H1 (cell line): Measurements from ENCODE around the gene PLK1. TPM values are rescaled to one million over a fixed set of nuclear protein-coding genes. Genes with fewer than 3 reads are reported as not detected.

Source experiments
- ASH2L ChIP-seq: fragments of 200-600, 300-600 bp; sonication (generic); IDR thresholded peaks from one replicate; pipeline ENCODE4 v1.7.1; 2017; ENCODE audit warnings: low read length
- CEBPB ChIP-seq: IDR thresholded peaks from 2 replicates; pipeline ENCODE4 v1.6.1; 2012; ENCODE audit warnings: low read depth, low read length
- CHD2 ChIP-seq: IDR thresholded peaks from 2 replicates; pipeline ENCODE4 v1.6.1; 2012; ENCODE audit warnings: low read length, improper control_type of control experiment
- EP300 ChIP-seq, 2 experiments: IDR thresholded peaks; 1 replicate in 1 of 2; 2 replicates in 1 of 2; pipeline ENCODE4 v1.6.1; 2011 to 2012; ENCODE audit warnings: low read depth in 2 of 2, low read length in 2 of 2, mild to moderate bottlenecking in 2 of 2, borderline replicate concordance in 1 of 2, inconsistent platforms in 1 of 2, moderate library complexity in 1 of 2
- JUN ChIP-seq: IDR thresholded peaks from 2 replicates; pipeline ENCODE4 v1.6.1; 2011; ENCODE audit warnings: low read depth, mild to moderate bottlenecking, improper control_type of control experiment, low read length
- KDM1A ChIP-seq: fragments of 200-600, 300-600 bp; sonication (generic); IDR thresholded peaks from 2 replicates; pipeline ENCODE4 v1.7.1; 2016; ENCODE audit warnings: mild to moderate bottlenecking, low read length, borderline replicate concordance
- KDM4A ChIP-seq: IDR thresholded peaks from one replicate; pipeline ENCODE4 v1.7.1; 2012; ENCODE audit warnings: low read depth, mild to moderate bottlenecking, moderate library complexity, low read length, inconsistent platforms; ENCODE audit not compliant: severe bottlenecking
- NANOG ChIP-seq: IDR thresholded peaks from 2 replicates; pipeline ENCODE4 v1.6.1; 2011; ENCODE audit warnings: low read length, low read depth, mild to moderate bottlenecking, inconsistent platforms; ENCODE audit not compliant: insufficient read depth, poor library complexity, severe bottlenecking
- NRF1 ChIP-seq: IDR thresholded peaks from 2 replicates; pipeline ENCODE4 v1.6.1; 2011; ENCODE audit warnings: mild to moderate bottlenecking, low read depth, low read length, improper control_type of control experiment
- RBBP5 ChIP-seq: IDR thresholded peaks from 2 replicates; pipeline ENCODE4 v1.7.1; 2012; ENCODE audit warnings: low read depth, mild to moderate bottlenecking, inconsistent platforms, low read length, moderate library complexity, borderline replicate concordance
- RFX5 ChIP-seq: IDR thresholded peaks from 2 replicates; pipeline ENCODE4 v1.6.1; 2011; ENCODE audit warnings: low read depth, low read length, improper control_type of control experiment, borderline replicate concordance
- RNF2 ChIP-seq: fragments of 200-900, 300-1000 bp; sonication (generic); IDR thresholded peaks from 2 replicates; pipeline ENCODE4 v1.7.1; 2016; ENCODE audit warnings: borderline replicate concordance, low read depth, mild to moderate bottlenecking, antibody characterized with exemption, low read length; ENCODE audit not compliant: poor library complexity, severe bottlenecking; ENCODE audit errors: missing control alignments
- SAP30 ChIP-seq: fragments of 300-600 bp; sonication (generic); IDR thresholded peaks from 2 replicates; pipeline ENCODE4 v1.7.1; 2012; ENCODE audit warnings: low read length, moderate library complexity, mild to moderate bottlenecking, inconsistent platforms; ENCODE audit not compliant: insufficient read depth, insufficient replicate concordance
- SP2 ChIP-seq: IDR thresholded peaks from 2 replicates; pipeline ENCODE4 v1.6.1; 2012; ENCODE audit warnings: mild to moderate bottlenecking, low read length, inconsistent platforms
- SP4 ChIP-seq: IDR thresholded peaks from 2 replicates; pipeline ENCODE4 v1.6.1; 2012; ENCODE audit warnings: low read length, inconsistent platforms
- SUZ12 ChIP-seq: fragments of 200-600 bp; sonication (generic); IDR thresholded peaks from 2 replicates; pipeline ENCODE4 v1.6.1; 2012; ENCODE audit warnings: mild to moderate bottlenecking, inconsistent platforms, low read length, moderate library complexity, mixed read lengths
- TAF1 ChIP-seq: IDR thresholded peaks from 2 replicates; pipeline ENCODE4 v1.6.1; 2011; ENCODE audit warnings: mild to moderate bottlenecking, low read depth, low read length
- TAF7 ChIP-seq: optimal IDR thresholded peaks from 2 replicates; pipeline ENCODE3; 2011; ENCODE audit warnings: low read depth, mild to moderate bottlenecking, inconsistent platforms, low read length, moderate library complexity, borderline replicate concordance
- TBP ChIP-seq: IDR thresholded peaks from 2 replicates; pipeline ENCODE4 v1.6.1; 2011; ENCODE audit warnings: low read depth, low read length, improper control_type of control experiment
- TCF12 ChIP-seq: IDR thresholded peaks from 2 replicates; pipeline ENCODE4 v1.6.1; 2011; ENCODE audit warnings: low read depth, mild to moderate bottlenecking, low read length
- TEAD4 ChIP-seq: IDR thresholded peaks from 2 replicates; pipeline ENCODE4 v1.6.1; 2012; ENCODE audit warnings: low read depth, low read length, inconsistent platforms, mixed read lengths
- ZNF274 ChIP-seq: IDR thresholded peaks from 2 replicates; pipeline ENCODE4 v1.7.0; 2012; ENCODE audit warnings: low read length, borderline replicate concordance; ENCODE audit errors: extremely low read depth
- polyA plus RNA-seq, 7 experiments: library from polyadenylated mRNA; depleted of rRNA in 3 of 7; stranded (reverse) in 5 of 7; unstranded in 2 of 7; fragments of >200 nt in 5 of 7; fragments of 200-250 nt in 2 of 7; gene quantifications; 1 replicate in 5 of 7; 2 replicates in 1 of 7; 4 replicates in 1 of 7; pipeline versions ENCODE4 v1.2.1 to v1.2.3, GENCODE V29; 2011 to 2013; ENCODE audit warnings: missing spikeins in 2 of 7, mixed read lengths in 2 of 7
- total RNA-seq: library from RNA; stranded (reverse); fragmentation: NEBNext Ultra II Directional; extraction: Animal tissue kit (Norgen Biotek cat#: 25700); gene quantifications from 2 replicates; pipeline ENCODE4 v1.2.1, GENCODE V29; 2021

PLK1 gene
- total and polyA plus RNA-seq, 2 of the 8 experiments (the other 6 are each of a cell fraction or from before 2014, with no cell fraction given): 127 to 139 TPM

- TF ChIP-seq RFX5: peak; percentile 62; the same call in 1 of the 2 replicates
- 0 out of 2 replicates have a peak, but pooled peaks have one; percentile 27 for TF ChIP-seq TEAD4
- no peak for TF ChIP-seq KDM4A
- no peak for TF ChIP-seq SUZ12
- TF ChIP-seq TBP: peak; percentile 70
- peak; percentile 63 for TF ChIP-seq TAF1
- peak; percentile 43; the same call in 1 of the 2 replicates for TF ChIP-seq CHD2
- peak; percentile 27 for TF ChIP-seq SAP30
- no peak for TF ChIP-seq JUN
- 0 out of 2 replicates have a peak, but pooled peaks have one; percentile 10 for TF ChIP-seq KDM1A
- no peak for TF ChIP-seq RNF2
- peak; percentile 59 for TF ChIP-seq ASH2L
- TF ChIP-seq SP2: no peak
- TF ChIP-seq SP4: no peak
- TF ChIP-seq NANOG: no peak
- peak; percentile 30; the same call in 1 of the 2 replicates for TF ChIP-seq RBBP5
- TF ChIP-seq NRF1: no peak
- peak; percentile 77; the same call in 1 of the 2 replicates for TF ChIP-seq TCF12
- no peak for TF ChIP-seq CEBPB
- no peak for TF ChIP-seq ZNF274
- TF ChIP-seq TAF7: peak; percentile 38
- peak in 1 of 2 experiments; percentile 70; a peak in 1 of 3 replicates for TF ChIP-seq EP300 (IDR thresholded peaks at IDR 0.05; ENCODE audit: borderline replicate concordance in 1 of 2, low read depth in 2 of 2, low read length in 2 of 2)
These were observed 16.1 kb downstream of the PLK1 start (continued) for GRCh38 chr16:23694644-23695373.
